Pons (tissue), 1 donor: ENCODE measurements around the gene PITPNC1.
"Not testable (repeated sequence)": the region's sequence is repeated elsewhere in the genome, so short reads cannot be mapped to it uniquely, and the experiment has no call there.

ENCODE experiments used
- DNase-seq: peaks from one replicate; pipeline ENCODE4 v3.0.0-alpha.2; 2016; ENCODE audit warnings: low spot score

Gene PITPNC1

GRCh38 chr17:67401106-67401505 lies 24.0 kb downstream of the PITPNC1 start:
- DNase-seq: no peak

GRCh38 chr17:67401598-67402504 lies 24.8 kb downstream of the PITPNC1 start:
- DNase-seq: no peak

- no peak for DNase-seq
These were observed 26.0 kb downstream of the PITPNC1 start for GRCh38 chr17:67403065-67403464.

- DNase-seq: no peak
These were observed 26.4 kb downstream of the PITPNC1 start for GRCh38 chr17:67403483-67403882.

GRCh38 chr17:67408455-67408830 lies 31.4 kb downstream of the PITPNC1 start:
- DNase-seq: not testable (repeated sequence)

- DNase-seq: no peak
These were observed 34.3 kb downstream of the PITPNC1 start for GRCh38 chr17:67411397-67411796.

- no peak for DNase-seq
These were observed 35.0 kb downstream of the PITPNC1 start for GRCh38 chr17:67412032-67412431.

GRCh38 chr17:67412941-67413340 lies 35.9 kb downstream of the PITPNC1 start:
- no peak for DNase-seq

- DNase-seq: no peak
These were observed 36.3 kb downstream of the PITPNC1 start for GRCh38 chr17:67413388-67413787.

- DNase-seq: no peak
These were observed 37.0 kb downstream of the PITPNC1 start for GRCh38 chr17:67414130-67414529.

GRCh38 chr17:67414559-67414958 lies 37.5 kb downstream of the PITPNC1 start:
- DNase-seq: no peak

GRCh38 chr17:67415291-67415690 lies 38.2 kb downstream of the PITPNC1 start:
- no peak for DNase-seq

- DNase-seq: no peak
These were observed 40.4 kb downstream of the PITPNC1 start for GRCh38 chr17:67417507-67417906.

GRCh38 chr17:67420994-67421393 lies 43.9 kb downstream of the PITPNC1 start:
- DNase-seq: no peak

- no peak for DNase-seq
These were observed 44.8 kb downstream of the PITPNC1 start for GRCh38 chr17:67421869-67422273.

- not testable (repeated sequence) for DNase-seq
These were observed 45.2 kb downstream of the PITPNC1 start for GRCh38 chr17:67422296-67422695.

- no peak for DNase-seq
These were observed 45.8 kb downstream of the PITPNC1 start for GRCh38 chr17:67422897-67423296.

- DNase-seq: no peak
These were observed 48.6 kb downstream of the PITPNC1 start for GRCh38 chr17:67425571-67426160.

GRCh38 chr17:67427424-67427823 lies 50.3 kb downstream of the PITPNC1 start:
- DNase-seq: no peak

GRCh38 chr17:67430515-67430914 lies 53.4 kb downstream of the PITPNC1 start:
- DNase-seq: not testable (repeated sequence)

GRCh38 chr17:67431249-67432015 lies 54.4 kb downstream of the PITPNC1 start:
- no peak for DNase-seq

- no peak for DNase-seq
These were observed 56.3 kb downstream of the PITPNC1 start for GRCh38 chr17:67433248-67433924.
